Upper lobe of right lung (tissue), 1 donor: ENCODE data around the gene CDIP1. TPM values are rescaled to one million over a fixed set of nuclear protein-coding genes. Genes with fewer than 3 reads are reported as not detected.
A peak's percentile ranks its signal among the peaks of the same experiment; 100 is the strongest.

Source experiments
- ATAC-seq: fragments of 200-7000 bp; cut with Tn5 transposase; one replicate; pipeline ENCODE4 v1.9.1; 2020; ENCODE audit warnings: mild to moderate bottlenecking, moderate library complexity
- DNase-seq: peaks from one replicate; pipeline ENCODE4 v3.0.0-alpha.2; 2020
- H3K27ac ChIP-seq: fragments of 200-600 bp; one replicate; pipeline ENCODE4 v1.8.0; 2022
- H3K27me3 ChIP-seq: fragments of 200-600 bp; one replicate; pipeline ENCODE4 v1.8.0; 2022; ENCODE audit warnings: mild to moderate bottlenecking
- H3K36me3 ChIP-seq: fragments of 200-600 bp; one replicate; pipeline ENCODE4 v1.8.0; 2022
- H3K4me1 ChIP-seq: fragments of 200-600 bp; one replicate; pipeline ENCODE4 v1.8.0; 2022
- H3K4me3 ChIP-seq: fragments of 200-600 bp; one replicate; pipeline ENCODE4 v1.8.0; 2022; ENCODE audit warnings: mild to moderate bottlenecking
- H3K9me3 ChIP-seq: fragments of 200-600 bp; one replicate; pipeline ENCODE4 v1.8.0; 2022
- CTCF ChIP-seq: fragments of 200-600 bp; IDR thresholded peaks from one replicate; pipeline ENCODE4 v1.8.0; 2022; ENCODE audit warnings: antibody characterized with exemption
- intact Hi-C: fragments of 100-400 bp; cut with DNase I; formaldehyde crosslinking; loops from one replicate; pipeline ENCODE4 v1.11.0; 2022
- long read RNA-seq: library from polyadenylated mRNA; unstranded; transcript quantifications from one replicate; pipeline ENCODE4 v2.0.0, GENCODE V29; 2021
- total RNA-seq: library from RNA; stranded (reverse); fragmentation: NEBNext Ultra II Directional; extraction: Animal tissue kit (Norgen Biotek cat#: 25700); gene quantifications from one replicate; pipeline ENCODE4 v1.2.1, GENCODE V29; 2021
- donor health status: DM: no; HTN: yes; CAD: no; lungs with severe emphysema.

The CDIP1 gene
- 23.8 TPM for total RNA-seq
- long read RNA-seq, transcript CDIP1-201 (5 exons, 3,009 nt), result minor isoform, 5 of 52 reads
- long read RNA-seq, transcript CDIP1-209 (6 exons, 2,062 nt), result major isoform, 18 of 52 reads
- long read RNA-seq, transcript CDIP1-205 (6 exons, 2,774 nt), result minor isoform, 6 of 52 reads
- long read RNA-seq, partial matches to known transcripts, result 16 of 52 reads
- long read RNA-seq, other reads (novel, unspliced or antisense), result 7 of 52 reads

- H3K36me3 ChIP-seq, result no peaks in the 10 kb centered on the region
- no peaks in the 10 kb centered on the region for H3K27me3 ChIP-seq
- H3K27ac ChIP-seq, result peak within 1 kb of the TSS; percentile 86
- peak; percentile 99 for DNase-seq
- peak within 1 kb of the TSS; percentile 81 for H3K4me3 ChIP-seq
- intact Hi-C loops, result no loop called here
- peaks cover 4% of the 10 kb centered on the region for H3K4me1 ChIP-seq
- TF ChIP-seq CTCF, result no peak
- H3K9me3 ChIP-seq, result no peaks in the 10 kb centered on the region
- ATAC-seq, result peak; percentile 97
These were observed at the start of gene CDIP1 for GRCh38 chr16:4538350-4539235. Gene CDIP1, minus strand, starts transcription at chr16:4538773. Its CDS starts 24,643 bp downstream, at chr16:4514130.

GRCh38 chr16:4586291-4586690 is 47.7 kb upstream of the CDIP1 start:
- Histone ChIP-seq H3K36me3 (no peaks in the 10 kb centered on the region), H3K27ac (no peak overlapping the region), H3K27me3 (no peaks in the 10 kb centered on the region), H3K9me3 (no peaks in the 10 kb centered on the region), H3K4me3 (no peak overlapping the region), H3K4me1 (no peaks in the 10 kb centered on the region)
- DNase-seq, result no peak
- intact Hi-C loops, result no loop called here
- no peak for TF ChIP-seq CTCF
- no peak for ATAC-seq

- Histone ChIP-seq H3K4me3 (no peak overlapping the region), H3K27ac (no peak overlapping the region), H3K9me3 (no peaks in the 10 kb centered on the region), H3K4me1 (no peaks in the 10 kb centered on the region), H3K27me3 (no peaks in the 10 kb centered on the region), H3K36me3 (no peaks in the 10 kb centered on the region)
- DNase-seq, result no peak
- intact Hi-C loops, result no loop called here
- no peak for TF ChIP-seq CTCF
- ATAC-seq, result peak; percentile 53
These were observed 45.3 kb upstream of the CDIP1 start for GRCh38 chr16:4583906-4584305.

GRCh38 chr16:4580250-4580649 is 41.7 kb upstream of the CDIP1 start:
- Histone ChIP-seq H3K9me3 (no peaks in the 10 kb centered on the region), H3K27me3 (no peaks in the 10 kb centered on the region), H3K4me3 (no peak overlapping the region), H3K27ac (no peak overlapping the region), H3K4me1 (no peaks in the 10 kb centered on the region), H3K36me3 (no peaks in the 10 kb centered on the region)
- ATAC-seq, result no peak
- intact Hi-C loops, result no loop called here
- DNase-seq, result no peak
- TF ChIP-seq CTCF, result no peak

GRCh38 chr16:4578961-4579530 is 40.5 kb upstream of the CDIP1 start:
- intact Hi-C loops, result loop anchor here (10.0 kb wide), 1 partner anchor 54 kb away; no protein-coding TSS in a partner anchor
- no peak for TF ChIP-seq CTCF
- ATAC-seq, result no peak
- H3K4me3 ChIP-seq, result no peak overlapping the region
- no peak overlapping the region for H3K27ac ChIP-seq
- no peak for DNase-seq
- H3K9me3 ChIP-seq, result no peaks in the 10 kb centered on the region
- H3K36me3 ChIP-seq, result no peaks in the 10 kb centered on the region
- H3K27me3 ChIP-seq, result no peaks in the 10 kb centered on the region
- H3K4me1 ChIP-seq, result no peaks in the 10 kb centered on the region
